ENCODE data around the gene SLC4A9.

SLC4A9 gene

GRCh38 chr5:140346348-140347221 lies 13.4 kb upstream of the SLC4A9 start, which contains the start of gene HBEGF:
HBEGF (minus strand) TSS chr5:140346603; CDS start chr5:140346328, 275 bp downstream.
- peak; percentile 88 for DNase-seq (ENCODE audit: low spot score)
- TF ChIP-seq, protein P1, sequence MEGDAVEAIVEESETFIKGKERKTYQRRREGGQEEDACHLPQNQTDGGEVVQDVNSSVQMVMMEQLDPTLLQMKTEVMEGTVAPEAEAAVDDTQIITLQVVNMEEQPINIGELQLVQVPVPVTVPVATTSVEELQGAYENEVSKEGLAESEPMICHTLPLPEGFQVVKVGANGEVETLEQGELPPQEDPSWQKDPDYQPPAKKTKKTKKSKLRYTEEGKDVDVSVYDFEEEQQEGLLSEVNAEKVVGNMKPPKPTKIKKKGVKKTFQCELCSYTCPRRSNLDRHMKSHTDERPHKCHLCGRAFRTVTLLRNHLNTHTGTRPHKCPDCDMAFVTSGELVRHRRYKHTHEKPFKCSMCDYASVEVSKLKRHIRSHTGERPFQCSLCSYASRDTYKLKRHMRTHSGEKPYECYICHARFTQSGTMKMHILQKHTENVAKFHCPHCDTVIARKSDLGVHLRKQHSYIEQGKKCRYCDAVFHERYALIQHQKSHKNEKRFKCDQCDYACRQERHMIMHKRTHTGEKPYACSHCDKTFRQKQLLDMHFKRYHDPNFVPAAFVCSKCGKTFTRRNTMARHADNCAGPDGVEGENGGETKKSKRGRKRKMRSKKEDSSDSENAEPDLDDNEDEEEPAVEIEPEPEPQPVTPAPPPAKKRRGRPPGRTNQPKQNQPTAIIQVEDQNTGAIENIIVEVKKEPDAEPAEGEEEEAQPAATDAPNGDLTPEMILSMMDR (IDR thresholded peaks at IDR 0.05; ENCODE audit: extremely low read depth, missing control alignments), result peak; percentile 55

DNA sequence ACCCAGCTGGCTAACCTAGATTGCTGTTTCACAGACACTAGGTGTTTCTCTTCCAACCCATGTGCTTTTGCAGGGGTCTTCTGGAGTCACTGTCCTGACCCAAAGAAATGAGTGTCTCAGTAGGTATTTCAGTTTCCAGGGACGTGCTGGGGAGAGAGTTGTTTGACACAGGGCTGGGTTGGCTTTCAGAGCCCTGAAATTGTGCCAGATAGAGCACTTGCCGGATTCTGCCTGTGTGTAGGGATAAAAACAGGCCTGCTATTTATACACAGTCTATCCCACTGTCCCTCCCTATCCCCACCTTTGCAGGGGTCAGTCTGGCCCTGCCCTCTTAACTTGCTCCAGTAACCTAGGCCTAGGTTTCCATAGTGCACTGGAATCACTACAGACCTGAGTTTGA lies 12.6 kb upstream of the SLC4A9 start:
- no peak for DNase-seq (ENCODE audit: low spot score)
- TF ChIP-seq, protein P1 (IDR thresholded peaks at IDR 0.05; ENCODE audit: extremely low read depth, missing control alignments), result no peak

DNA sequence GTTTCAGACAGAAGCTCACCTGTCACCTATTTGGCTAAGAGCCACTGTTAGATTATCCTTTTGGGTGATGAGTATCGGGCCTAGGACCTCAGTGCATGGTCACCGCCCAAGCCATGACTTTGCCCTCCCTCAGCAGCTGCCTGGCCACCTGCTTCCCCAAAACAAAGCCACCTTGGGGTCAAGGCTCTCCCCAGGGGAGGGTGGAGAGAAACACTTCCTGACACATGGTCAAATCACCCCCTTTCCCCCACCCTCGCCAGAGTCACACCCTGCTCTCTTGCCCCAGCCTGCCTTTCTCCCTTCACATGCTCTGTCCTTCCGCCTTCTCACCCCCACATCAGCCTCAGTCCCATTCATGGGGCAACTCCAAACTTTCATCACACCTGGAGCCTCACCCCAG lies 11.9 kb upstream of the SLC4A9 start:
- DNase-seq (ENCODE audit: low spot score), result no peak
- TF ChIP-seq, protein P1 (IDR thresholded peaks at IDR 0.05; ENCODE audit: extremely low read depth, missing control alignments), result no peak

DNA sequence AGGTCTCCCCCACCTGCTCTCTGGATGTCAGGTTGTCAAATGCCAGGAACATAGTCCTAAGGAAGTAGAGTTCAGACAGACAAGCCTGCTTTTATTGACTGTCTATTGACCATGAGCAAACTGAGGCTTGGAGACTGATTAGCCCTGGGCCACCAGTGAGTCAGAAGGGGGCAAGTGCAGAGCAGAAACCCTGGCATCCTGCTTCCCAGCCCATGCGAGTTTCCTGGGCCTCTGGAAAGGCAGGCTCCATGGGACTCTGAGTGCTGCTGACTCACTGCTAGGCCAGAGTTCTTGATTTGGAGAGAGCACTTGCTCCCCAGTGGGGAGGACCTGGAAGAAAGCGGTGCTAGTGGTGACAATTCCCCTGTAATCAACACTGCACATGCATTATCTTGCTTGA lies 10.8 kb upstream of the SLC4A9 start:
- DNase-seq (ENCODE audit: low spot score), result no peak
- TF ChIP-seq, protein P1 (IDR thresholded peaks at IDR 0.05; ENCODE audit: extremely low read depth, missing control alignments), result no peak

DNA sequence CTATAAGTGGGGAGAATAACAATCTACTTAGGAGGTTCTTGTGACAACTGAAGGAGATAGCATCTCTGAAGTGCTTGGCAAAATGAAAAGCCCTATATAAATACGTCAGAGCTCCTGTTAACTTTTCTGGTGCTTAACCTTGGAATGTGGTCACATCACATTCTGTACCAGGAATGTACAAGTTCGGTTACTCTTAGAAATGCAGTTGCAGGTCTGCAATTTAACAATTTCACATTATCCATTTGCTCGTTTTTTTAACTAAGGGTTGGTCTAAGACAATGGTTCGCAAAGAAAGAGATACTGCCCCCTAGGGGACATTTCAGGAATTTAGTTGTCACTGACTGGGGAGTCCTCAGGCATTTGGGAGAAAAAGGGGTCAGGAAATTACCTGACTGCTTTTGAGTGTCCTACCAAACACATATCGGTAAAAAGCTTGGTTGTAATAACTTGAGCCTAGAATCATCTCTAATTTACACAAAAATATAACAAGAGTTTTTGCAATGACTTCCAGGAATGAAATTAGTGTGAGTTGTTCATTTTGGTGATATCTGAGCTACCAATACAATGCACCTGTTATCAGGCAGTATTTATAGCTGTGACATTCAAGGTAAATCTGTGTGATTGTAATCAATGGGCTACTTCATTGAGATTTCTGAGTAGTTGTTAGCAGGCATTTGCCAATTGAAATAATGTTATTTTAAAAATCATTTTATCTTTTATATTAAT lies 8.2 kb upstream of the SLC4A9 start:
- TF ChIP-seq, protein P1 (IDR thresholded peaks at IDR 0.05; ENCODE audit: extremely low read depth, missing control alignments), result peak; percentile 66
- peak; percentile 74 for DNase-seq (ENCODE audit: low spot score)

DNA sequence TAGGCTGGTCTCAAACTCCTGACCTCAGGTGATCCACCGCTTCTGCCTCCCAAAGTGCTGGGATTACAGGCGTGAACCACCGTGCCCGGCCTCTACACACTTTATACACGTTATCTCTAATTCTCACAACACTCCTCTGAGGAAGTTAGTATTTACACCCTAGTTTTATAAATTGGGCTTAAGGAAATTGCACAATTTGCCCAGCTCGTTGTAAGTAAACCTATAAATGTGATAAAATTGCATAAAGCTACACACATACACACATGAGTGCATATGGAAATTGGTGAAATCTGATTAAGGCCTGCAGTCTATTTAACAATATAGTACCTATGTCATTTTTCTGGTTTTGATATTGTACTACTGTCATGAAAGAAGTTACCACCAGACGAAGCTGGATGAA lies 4.4 kb upstream of the SLC4A9 start:
- TF ChIP-seq, protein P1 (IDR thresholded peaks at IDR 0.05; ENCODE audit: extremely low read depth, missing control alignments), result no peak
- no peak for DNase-seq (ENCODE audit: low spot score)

Measured in GM20000 (cell line).